GM18502 (cell line): ENCODE results near the gene PPP3CA.

Experiments
- ATAC-seq: cut with Tn5 transposase; IDR thresholded peaks from one replicate; pipeline ENCODE4 v1.9.1; 2021; ENCODE audit warnings: mild to moderate bottlenecking; ENCODE audit not compliant: unreplicated experiment, poor library complexity

The PPP3CA gene

GRCh38 chr4:101224358-101225218, 122.7 kb downstream of the PPP3CA start:
- ATAC-seq, result no peak

- no peak for ATAC-seq
Observed at GRCh38 chr4:101222156-101222845, 125.0 kb downstream of the PPP3CA start.

DNA sequence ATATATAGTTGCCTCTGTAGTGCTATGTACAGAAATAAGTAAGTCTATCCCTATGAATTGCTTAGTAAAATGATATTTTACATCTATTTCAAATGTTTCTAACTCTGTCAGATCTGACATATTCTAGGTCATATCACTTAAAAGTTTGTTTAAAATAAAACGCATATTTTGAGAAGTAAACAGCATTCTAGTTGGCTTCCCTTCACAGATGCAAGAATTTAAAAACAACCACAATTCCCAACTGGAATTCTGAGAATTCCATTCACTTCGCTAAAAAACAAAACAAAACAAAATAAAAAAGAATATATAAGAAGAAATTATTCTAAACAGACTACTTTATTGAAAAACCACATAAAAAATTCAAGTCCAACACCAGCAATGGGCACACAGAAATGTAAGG, 126.0 kb downstream of the PPP3CA start:
- ATAC-seq, result no peak

DNA sequence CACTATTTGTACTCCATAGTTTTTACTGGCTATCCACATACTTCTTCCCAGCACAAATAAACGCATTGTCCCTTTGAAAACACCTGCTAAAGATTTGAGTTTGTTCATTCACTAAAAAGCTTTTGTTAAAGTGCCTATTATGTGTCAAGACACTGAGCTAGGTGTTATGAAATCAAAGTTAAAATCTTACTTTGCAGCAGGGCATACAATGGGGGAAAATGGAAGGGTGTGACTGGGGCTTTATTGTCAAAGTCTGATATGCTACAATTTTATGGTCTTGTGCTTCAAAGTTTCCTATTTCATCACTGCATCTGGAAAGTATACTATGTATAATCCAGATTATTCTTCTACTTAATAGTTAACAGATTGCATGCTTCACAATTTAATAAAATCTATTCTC, 128.4 kb downstream of the PPP3CA start:
- no peak for ATAC-seq

- ATAC-seq, result no peak
Observed at GRCh38 chr4:101218346-101218745, 129.0 kb downstream of the PPP3CA start.

DNA sequence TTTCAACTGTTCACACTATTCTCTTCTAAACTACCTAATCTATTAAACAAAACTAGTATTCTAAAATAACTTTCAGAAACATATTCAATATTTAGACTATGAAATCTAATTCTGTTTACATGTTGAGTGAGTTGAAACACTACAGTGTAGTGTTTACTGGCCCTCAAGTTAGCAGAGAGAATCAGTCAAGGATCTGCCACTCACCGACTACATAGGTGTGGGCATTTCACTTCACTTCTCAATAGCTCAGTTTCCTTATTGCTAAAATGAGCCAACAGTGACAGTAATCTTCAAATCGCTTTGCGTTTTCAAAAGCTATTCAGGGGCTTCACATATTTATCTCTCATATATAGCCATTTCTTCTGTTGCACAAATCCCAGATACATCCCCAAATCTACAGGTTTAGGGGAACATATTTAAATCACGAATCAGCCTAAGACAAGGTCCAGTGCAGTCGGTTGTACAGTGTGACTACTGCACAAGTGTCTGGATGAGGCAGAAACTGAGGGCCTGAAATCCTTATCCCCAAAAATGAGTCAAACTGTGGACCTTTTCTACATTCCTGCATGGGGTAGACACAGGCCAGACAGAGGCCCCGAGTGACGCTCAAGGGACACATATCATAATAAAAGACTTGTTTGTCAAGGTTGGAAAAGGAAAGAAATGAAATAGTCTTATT, 129.8 kb downstream of the PPP3CA start:
- ATAC-seq, result no peak

DNA sequence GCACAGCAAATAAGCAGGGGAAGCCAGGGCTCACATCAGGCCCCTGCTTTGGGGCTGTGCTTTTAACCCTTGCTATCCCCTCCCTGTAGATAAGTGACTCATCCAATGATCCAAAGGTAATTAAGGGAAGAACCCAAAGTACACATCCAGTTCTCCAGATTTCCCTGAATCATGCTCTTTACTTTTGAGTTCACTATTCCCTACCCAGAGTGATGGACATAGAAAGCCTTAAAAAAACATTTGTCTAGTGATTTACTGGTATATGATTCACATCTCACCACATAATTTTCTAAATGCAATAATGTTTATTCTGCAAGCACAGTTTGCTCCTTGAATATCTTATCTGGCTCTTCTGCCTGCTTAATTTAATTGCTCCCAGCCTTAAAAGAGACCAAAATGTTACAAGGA, 136.2 kb downstream of the PPP3CA start:
- no peak for ATAC-seq

DNA sequence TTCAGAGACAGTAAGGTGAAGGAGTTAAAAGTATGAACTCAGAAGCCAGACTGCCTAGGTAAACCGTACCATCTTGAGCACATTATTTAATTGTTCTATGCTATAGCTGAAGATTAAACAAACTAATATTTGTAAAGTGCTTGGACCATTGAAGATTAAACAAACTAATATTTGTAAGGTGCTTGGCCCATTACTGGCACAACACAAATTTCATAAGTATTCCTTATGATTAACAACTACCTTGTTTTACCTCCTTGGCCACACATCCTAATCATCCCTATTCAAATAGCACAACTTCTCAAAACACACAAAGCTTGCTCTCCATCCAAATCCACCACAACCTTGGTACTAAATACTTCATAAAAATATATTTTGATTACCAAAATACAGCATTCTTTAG, 137.0 kb downstream of the PPP3CA start:
- no peak for ATAC-seq

DNA sequence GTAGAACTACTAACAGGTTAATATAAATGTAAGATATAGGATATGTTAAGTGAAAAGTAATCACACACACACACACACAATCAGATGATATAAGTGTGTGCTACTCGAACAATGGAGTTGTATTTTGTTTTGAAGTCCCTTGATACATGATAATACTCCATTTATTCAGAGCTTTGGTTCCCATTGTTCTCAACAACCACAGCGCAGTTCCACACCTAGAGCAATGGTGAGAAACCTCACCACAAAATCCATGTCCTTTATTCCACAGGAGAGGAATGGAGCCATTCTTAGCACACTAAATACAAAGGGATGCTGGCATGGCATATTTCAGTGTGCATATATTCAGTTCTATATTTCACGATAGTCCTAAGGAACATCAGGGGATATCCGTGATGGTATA, 139.2 kb downstream of the PPP3CA start:
- ATAC-seq, result no peak

DNA sequence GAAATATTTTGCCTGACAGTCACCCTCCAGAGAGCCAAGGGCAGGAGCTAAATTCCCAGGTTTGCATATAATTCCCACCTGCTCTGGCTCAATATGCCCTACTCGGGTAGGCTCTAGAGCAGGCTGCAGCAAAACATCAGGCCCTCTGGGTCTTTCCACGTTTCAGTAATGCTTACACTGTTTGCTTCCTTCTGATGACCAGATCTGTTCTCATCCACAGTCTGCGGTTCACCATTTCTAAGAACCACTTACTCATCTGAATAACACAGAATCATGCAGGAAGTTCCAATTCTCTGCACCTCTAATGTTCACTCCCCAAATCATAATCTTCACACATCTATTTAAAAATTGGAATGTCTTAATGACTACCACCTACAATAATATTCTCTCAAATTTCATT, 141.4 kb downstream of the PPP3CA start:
- ATAC-seq, result peak; percentile 98

DNA sequence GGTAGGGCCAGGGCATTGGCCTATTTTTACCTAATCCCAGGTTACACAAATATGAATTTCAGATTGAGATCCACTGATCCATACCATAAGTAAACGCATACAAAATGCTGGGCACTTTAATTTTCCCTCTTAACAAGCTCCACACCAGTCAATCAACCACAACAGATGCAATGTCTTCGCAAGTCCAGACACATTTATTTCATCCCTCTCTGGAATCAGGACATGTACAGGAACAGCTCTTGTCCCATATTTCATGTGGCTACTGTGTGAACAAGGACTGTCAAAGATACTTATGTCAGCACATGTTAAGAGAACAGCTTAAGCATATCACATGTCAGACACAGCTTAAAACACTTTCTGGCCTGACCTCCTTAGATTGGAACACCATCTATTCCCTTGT, 145.9 kb downstream of the PPP3CA start:
- no peak for ATAC-seq

DNA sequence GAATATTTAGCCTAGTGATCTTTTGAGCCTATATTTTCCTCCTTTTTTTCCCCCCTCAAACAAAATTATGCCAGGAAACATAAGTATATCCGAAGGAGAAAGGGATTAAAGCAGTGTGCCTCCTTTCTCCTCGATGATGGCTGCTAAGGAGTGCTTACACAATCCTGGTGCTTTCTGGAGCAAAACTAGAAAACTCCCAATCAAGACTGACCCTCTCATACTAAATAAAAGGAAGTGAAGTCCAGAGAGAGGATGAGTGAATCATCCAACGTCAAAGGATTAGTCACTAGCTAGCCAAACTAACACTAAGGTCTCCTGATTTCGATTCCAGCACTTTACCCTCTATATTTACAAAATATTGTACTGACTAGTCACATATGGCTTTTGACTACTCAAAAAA, 146.8 kb downstream of the PPP3CA start:
- no peak for ATAC-seq

DNA sequence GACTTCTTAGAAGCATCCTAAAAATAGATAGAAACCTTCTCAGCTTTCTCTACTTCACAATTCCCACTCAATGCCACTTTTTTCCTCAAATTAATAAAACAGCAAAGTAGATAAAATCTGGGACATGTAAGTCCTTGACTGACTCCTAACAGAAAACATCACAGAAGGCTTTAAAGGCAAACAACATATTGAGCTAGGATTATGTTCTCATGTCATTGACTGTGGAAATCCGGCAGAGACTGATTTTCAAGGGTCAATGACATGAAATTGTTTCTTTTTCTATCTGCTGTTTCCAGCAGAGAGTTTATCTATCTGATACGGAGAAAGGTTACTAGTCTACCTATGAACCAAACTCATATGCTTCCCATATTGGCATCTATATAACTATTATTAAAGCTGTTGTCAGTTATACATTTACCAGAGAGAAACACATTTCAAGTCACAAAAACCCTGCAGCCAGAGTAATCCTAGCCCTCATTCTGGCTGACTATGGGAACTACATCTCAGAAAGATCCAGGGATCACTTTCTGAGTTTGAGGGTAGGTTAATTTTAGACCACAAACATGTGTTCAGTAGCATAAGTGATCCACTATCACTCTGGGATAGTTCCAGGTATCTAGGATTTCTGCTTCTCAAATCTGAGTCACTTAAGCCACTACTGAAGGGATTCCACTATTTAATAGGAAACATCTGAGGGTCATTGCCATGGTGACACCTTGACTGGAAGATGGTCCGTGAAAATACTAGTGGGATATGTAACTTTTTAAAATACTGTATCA, 147.6 kb downstream of the PPP3CA start:
- ATAC-seq, result no peak

- ATAC-seq, result no peak
Observed at GRCh38 chr4:101198682-101199339, 148.5 kb downstream of the PPP3CA start.

- ATAC-seq, result no peak
Observed at GRCh38 chr4:101197350-101197749, 150.0 kb downstream of the PPP3CA start.

DNA sequence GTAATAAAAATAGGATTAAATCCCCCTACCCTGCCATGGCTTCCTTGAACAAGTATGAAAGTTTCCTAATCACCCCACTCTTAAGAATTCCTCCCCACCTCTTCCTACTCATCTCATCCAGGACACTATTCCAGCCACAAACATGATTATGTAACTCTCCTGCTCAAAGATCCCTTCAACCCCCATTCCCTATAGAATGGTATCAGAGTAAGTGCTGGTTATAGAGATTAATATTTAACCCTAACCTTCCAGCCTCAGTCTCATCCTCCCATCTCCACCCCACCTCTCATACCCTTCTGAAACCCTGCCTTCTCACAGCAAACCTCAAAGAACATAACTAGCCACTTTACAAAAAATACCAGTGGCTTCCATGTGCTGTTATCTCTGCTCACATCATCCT, 155.1 kb downstream of the PPP3CA start:
- peak; percentile 66 for ATAC-seq

- ATAC-seq, result no peak
Observed at GRCh38 chr4:101191302-101192098, 155.8 kb downstream of the PPP3CA start.

- no peak for ATAC-seq
Observed at GRCh38 chr4:101190751-101191150, 156.6 kb downstream of the PPP3CA start.

GRCh38 chr4:101188906-101189305, 158.4 kb downstream of the PPP3CA start:
- ATAC-seq, result no peak
